GM12878 (cell line): Measurements from ENCODE around the gene APOE. TPM values are rescaled to one million over a fixed set of nuclear protein-coding genes. Genes with fewer than 3 reads are reported as not detected.

Source experiments
- CBX3 ChIP-seq: fragments of 200-600 bp; sonication (generic); IDR thresholded peaks from 2 replicates; pipeline ENCODE4 v1.6.1; 2016; ENCODE audit warnings: low read depth, borderline replicate concordance
- CREB1 ChIP-seq: IDR thresholded peaks from 2 replicates; pipeline ENCODE4 v1.6.1; 2012; ENCODE audit warnings: low read depth, mild to moderate bottlenecking, inconsistent platforms
- DPF2 ChIP-seq: fragments of 450-650 bp; IDR thresholded peaks from 2 replicates; pipeline ENCODE4 v1.6.1; 2017; ENCODE audit warnings: mild to moderate bottlenecking
- EED ChIP-seq: sonication (generic); IDR thresholded peaks from 2 replicates; pipeline ENCODE4 v1.6.1; 2016; ENCODE audit warnings: antibody characterized with exemption, low read depth
- EP300 ChIP-seq, 2 experiments: fragments of 150-350 bp in 1 of 2; IDR thresholded peaks; 2 replicates each; pipeline ENCODE4 v1.6.1; 2011 to 2012; ENCODE audit warnings: low read depth in 2 of 2, low read length in 2 of 2, borderline replicate concordance in 1 of 2, improper control_type of control experiment in 1 of 2, inconsistent platforms in 1 of 2; ENCODE audit not compliant: control insufficient read depth in 1 of 2
- ESRRA ChIP-seq: IDR thresholded peaks from 2 replicates; pipeline ENCODE4 v1.6.1; 2012; ENCODE audit warnings: mild to moderate bottlenecking, low read length, improper control_type of control experiment
- GATAD2B ChIP-seq: fragments of 450-650 bp; conservative IDR thresholded peaks from 2 replicates; pipeline ENCODE4 v1.6.1; 2017; ENCODE audit warnings: low read depth, mild to moderate bottlenecking, moderate library complexity
- IRF3 ChIP-seq: fragments of 450-650 bp; IDR thresholded peaks from 2 replicates; pipeline ENCODE4 v1.6.1; 2014; ENCODE audit warnings: mild to moderate bottlenecking
- KAT2A ChIP-seq: conservative IDR thresholded peaks from 2 replicates; pipeline ENCODE4 v1.6.1; 2011; ENCODE audit warnings: low read depth, low read length; ENCODE audit not compliant: control insufficient read depth
- KDM1A ChIP-seq: fragments of 200-600 bp; sonication (generic); IDR thresholded peaks from 2 replicates; pipeline ENCODE4 v1.6.1; 2016; ENCODE audit warnings: borderline replicate concordance
- POLR2AphosphoS2 ChIP-seq: IDR thresholded peaks from 2 replicates; pipeline ENCODE4 v1.6.1; 2011; ENCODE audit warnings: low read depth, mild to moderate bottlenecking, low read length, improper control_type of control experiment, moderate library complexity
- RAD51 ChIP-seq: fragments of 450-650 bp; IDR thresholded peaks from 2 replicates; pipeline ENCODE4 v1.6.1; 2016; ENCODE audit warnings: moderate library complexity, mild to moderate bottlenecking, inconsistent platforms
- RFX5 ChIP-seq: IDR thresholded peaks from 2 replicates; pipeline ENCODE4 v1.6.1; 2011; ENCODE audit warnings: low read depth, low read length, improper control_type of control experiment
- SRF ChIP-seq, 2 experiments: IDR thresholded peaks; 2 replicates each; pipeline ENCODE4 v1.6.1; 2011; ENCODE audit warnings: low read depth in 2 of 2, low read length in 2 of 2, mild to moderate bottlenecking in 1 of 2, moderate library complexity in 1 of 2
- STAT3 ChIP-seq: IDR thresholded peaks from 2 replicates; pipeline ENCODE4 v1.6.1; 2011; ENCODE audit warnings: low read depth, low read length, improper control_type of control experiment
- ZBTB11 ChIP-seq: fragments of 450-650 bp; formaldehyde crosslinking; IDR thresholded peaks from 2 replicates; pipeline ENCODE4 v1.5.0; 2022; ENCODE audit warnings: mild to moderate bottlenecking, missing genetic modification characterization
- ZNF384 ChIP-seq: IDR thresholded peaks from 2 replicates; pipeline ENCODE4 v1.6.1; 2012; ENCODE audit warnings: low read depth, mild to moderate bottlenecking, low read length, improper control_type of control experiment, borderline replicate concordance
- polyA plus RNA-seq, 11 experiments: library from polyadenylated mRNA; depleted of rRNA in 4 of 11; unstranded in 6 of 11; stranded (reverse) in 5 of 11; fragments of >200 nt; fragmentation: Nextera tagmentation in 4 of 11; fragmentation: Illumina TruSeq in 1 of 11; extraction: Ambion mirVana in 4 of 11; extraction: Trizol in 1 of 11; gene quantifications; 1 replicate in 1 of 11; 2 replicates in 10 of 11; pipeline versions ENCODE4 v1.2.1 to v1.2.3, GENCODE V29; 2011 to 2016; ENCODE audit warnings: inconsistent platforms in 2 of 11, missing spikeins in 2 of 11, low read depth in 1 of 11
- total RNA-seq, 4 experiments: library from RNA; depleted of rRNA in 3 of 4; stranded (reverse); fragments of >200 nt in 3 of 4; fragmentation: Illumina TruSeq in 1 of 4; extraction: Trizol in 1 of 4; gene quantifications; 2 replicates each; pipeline versions ENCODE4 v1.2.1 to v1.2.3, GENCODE V29; 2013 to 2021
- TF ChIP-seq, protein P1 (sequence below): fragments of 450-650 bp; IDR thresholded peaks from 2 replicates; pipeline ENCODE4 v1.6.1; 2017; ENCODE audit warnings: mild to moderate bottlenecking, moderate library complexity

Gene APOE
- total and polyA plus RNA-seq, 10 of the 15 experiments (the other 5 are each of a cell fraction or from before 2014, with no cell fraction given), result 0.22 to 3.7 (median 0.44) TPM; not detected in 4

GRCh38 chr19:44954649-44955504 lies 49.3 kb downstream of the APOE start, which contains the start of gene CLPTM1 (continued):
- TF ChIP-seq ZBTB11 (CRISPR knock-in tag) (no peak), IRF3 (0 out of 2 replicates have a peak, but pooled peaks have one; percentile 14), CBX3 (no peak), POLR2AphosphoS2 (peak; percentile 83), ZNF384 (no peak), ESRRA (no peak), GATAD2B (no peak), RAD51 (no peak; the same call in 1 of the 2 replicates), SRF (IDR thresholded peaks at IDR 0.05; ENCODE audit: low read depth in 2 of 2, low read length in 2 of 2) (peak in 1 of 2 experiments; percentile 20; a peak in 1 of 4 replicates), KDM1A (no peak), KAT2A (no peak), CREB1 (peak; percentile 96), STAT3 (no peak), EED (no peak), EP300 (IDR thresholded peaks at IDR 0.05; ENCODE audit: borderline replicate concordance in 1 of 2, control insufficient read depth in 1 of 2, low read depth in 2 of 2, low read length in 2 of 2) (no peak), RFX5 (0 out of 2 replicates have a peak, but pooled peaks have one; percentile 52), DPF2 (0 out of 2 replicates have a peak, but pooled peaks have one; percentile 14)
- TF ChIP-seq, protein P1, sequence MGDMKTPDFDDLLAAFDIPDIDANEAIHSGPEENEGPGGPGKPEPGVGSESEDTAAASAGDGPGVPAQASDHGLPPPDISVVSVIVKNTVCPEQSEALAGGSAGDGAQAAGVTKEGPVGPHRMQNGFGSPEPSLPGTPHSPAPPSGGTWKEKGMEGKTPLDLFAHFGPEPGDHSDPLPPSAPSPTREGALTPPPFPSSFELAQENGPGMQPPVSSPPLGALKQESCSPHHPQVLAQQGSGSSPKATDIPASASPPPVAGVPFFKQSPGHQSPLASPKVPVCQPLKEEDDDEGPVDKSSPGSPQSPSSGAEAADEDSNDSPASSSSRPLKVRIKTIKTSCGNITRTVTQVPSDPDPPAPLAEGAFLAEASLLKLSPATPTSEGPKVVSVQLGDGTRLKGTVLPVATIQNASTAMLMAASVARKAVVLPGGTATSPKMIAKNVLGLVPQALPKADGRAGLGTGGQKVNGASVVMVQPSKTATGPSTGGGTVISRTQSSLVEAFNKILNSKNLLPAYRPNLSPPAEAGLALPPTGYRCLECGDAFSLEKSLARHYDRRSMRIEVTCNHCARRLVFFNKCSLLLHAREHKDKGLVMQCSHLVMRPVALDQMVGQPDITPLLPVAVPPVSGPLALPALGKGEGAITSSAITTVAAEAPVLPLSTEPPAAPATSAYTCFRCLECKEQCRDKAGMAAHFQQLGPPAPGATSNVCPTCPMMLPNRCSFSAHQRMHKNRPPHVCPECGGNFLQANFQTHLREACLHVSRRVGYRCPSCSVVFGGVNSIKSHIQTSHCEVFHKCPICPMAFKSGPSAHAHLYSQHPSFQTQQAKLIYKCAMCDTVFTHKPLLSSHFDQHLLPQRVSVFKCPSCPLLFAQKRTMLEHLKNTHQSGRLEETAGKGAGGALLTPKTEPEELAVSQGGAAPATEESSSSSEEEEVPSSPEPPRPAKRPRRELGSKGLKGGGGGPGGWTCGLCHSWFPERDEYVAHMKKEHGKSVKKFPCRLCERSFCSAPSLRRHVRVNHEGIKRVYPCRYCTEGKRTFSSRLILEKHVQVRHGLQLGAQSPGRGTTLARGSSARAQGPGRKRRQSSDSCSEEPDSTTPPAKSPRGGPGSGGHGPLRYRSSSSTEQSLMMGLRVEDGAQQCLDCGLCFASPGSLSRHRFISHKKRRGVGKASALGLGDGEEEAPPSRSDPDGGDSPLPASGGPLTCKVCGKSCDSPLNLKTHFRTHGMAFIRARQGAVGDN, result peak; percentile 23; the same call in 1 of the 2 replicates
